ENCODE data around the gene TAS2R41.
A peak's percentile ranks its signal among the peaks of the same experiment; 100 is the strongest.

Gene TAS2R41, protein sequence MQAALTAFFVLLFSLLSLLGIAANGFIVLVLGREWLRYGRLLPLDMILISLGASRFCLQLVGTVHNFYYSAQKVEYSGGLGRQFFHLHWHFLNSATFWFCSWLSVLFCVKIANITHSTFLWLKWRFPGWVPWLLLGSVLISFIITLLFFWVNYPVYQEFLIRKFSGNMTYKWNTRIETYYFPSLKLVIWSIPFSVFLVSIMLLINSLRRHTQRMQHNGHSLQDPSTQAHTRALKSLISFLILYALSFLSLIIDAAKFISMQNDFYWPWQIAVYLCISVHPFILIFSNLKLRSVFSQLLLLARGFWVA

GRCh38 chr7:143477501-143478150, at the start of gene TAS2R41:
Gene TAS2R41, plus strand, starts transcription at chr7:143477873. Its CDS starts 0 bp downstream, at chr7:143477873.
- no peak for DNase-seq

- no peak for DNase-seq
These were observed 47.6 kb upstream of the TAS2R41 start for GRCh38 chr7:143429770-143430698.

DNA sequence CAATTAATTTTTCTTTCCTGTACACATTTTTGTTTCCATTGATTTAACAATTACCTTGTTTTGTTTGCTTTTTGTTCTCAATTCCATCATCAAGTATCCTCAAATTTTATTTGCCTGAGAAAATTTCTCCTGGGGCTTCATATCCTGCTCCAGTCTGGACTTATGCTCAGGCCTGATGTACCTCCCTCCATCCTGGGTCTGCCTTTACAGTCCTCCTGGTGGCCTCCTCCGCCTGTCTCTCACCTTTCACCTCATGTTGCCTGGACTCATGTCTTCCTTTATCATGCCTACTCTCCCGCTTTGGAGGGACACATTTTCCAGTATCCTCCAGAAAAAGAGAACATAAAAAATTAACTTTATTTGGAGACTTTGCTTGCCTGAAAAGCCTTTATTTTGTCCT, 46.6 kb upstream of the TAS2R41 start:
- DNase-seq = no peak

DNA sequence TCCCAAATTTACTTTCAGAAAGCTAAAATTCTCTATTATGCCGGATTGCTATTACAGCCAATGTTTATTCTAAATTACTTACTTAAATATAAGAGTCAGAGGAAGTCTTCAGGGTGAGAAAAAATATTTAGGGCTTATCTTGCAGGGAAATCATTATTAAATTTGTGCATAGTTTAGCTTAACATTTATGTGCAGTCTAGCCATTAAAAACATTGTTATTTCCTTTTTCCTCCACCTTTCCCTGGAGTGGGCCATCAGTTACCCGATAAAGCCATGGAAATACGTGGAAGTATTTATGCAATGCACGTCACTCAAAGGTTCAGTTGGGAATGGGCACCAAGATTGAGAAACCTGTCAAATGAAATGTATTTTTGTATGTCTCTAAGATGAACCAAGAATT, 43.9 kb upstream of the TAS2R41 start:
- DNase-seq = no peak

- DNase-seq = no peak
These were observed 43.0 kb upstream of the TAS2R41 start for GRCh38 chr7:143434660-143435059.

DNA sequence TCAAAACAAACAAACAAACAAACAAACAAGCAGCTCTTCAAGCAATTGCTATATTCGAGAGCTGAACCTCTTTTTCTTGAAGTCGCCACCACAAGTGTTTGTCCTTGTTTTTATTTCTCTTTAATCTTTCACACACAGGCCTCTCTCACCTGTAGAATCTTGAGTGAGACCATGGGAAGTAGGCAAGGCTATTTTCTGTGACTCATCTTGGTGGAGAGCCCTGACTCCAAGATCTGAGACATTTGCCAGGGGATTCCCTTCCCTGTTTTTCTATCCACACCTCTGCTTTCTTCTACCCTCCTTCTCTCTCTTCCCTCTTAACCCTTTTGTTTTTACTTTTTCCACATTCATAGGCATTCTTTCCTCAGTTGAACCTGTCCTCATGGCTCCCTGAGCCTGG, 42.4 kb upstream of the TAS2R41 start:
- DNase-seq = no peak

DNA sequence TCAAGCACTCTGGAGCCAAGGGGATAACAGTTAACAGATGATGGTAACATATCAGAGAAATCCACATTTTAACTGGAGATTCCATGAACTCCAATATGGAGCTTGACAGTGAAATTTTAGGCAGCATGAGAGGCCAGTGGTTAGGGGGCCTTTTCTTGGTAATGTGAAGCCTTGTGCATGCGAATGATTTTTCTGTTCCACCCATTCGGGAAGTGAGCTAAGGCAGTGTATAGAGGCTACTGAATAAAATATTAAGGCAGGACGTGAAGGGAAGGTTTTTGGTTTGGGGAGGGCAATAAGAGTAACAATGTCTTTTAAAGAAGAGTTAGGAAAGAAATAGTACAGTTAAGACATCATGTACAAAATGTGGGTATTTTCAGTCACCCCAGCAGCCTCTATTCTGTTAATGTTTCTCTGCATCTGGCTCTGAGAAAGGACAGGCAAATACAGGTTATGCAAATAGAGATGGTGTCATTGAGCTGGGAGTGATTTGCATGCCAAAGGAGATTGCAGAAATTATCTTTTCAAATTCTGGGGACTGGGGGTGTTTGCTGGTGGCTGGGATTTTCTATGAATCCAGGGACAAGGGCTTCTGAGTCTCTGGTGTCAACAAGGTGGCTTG, 41.2 kb upstream of the TAS2R41 start:
- DNase-seq = no peak

- peak; percentile 6 for DNase-seq
These were observed 40.1 kb upstream of the TAS2R41 start for GRCh38 chr7:143437578-143437977.

DNA sequence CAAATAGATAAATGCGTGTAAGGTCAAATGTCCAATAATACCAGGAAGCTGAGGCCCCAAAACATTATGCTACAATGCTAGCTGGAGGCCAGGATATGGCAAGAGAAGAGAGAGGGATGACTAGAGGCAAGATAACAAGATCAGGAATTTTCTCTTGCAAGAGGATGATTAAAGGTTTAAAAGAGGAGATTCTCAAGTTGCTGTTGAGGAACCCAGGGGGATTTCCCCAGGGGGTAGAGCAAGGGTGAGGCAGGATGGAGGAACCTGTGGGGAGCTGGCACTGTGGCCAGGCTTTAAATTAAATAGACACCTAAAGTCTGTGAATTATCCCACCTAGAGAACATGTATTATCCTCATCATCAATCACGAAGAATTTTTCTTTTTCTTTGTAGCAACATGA, 37.8 kb upstream of the TAS2R41 start:
- no peak for DNase-seq

DNA sequence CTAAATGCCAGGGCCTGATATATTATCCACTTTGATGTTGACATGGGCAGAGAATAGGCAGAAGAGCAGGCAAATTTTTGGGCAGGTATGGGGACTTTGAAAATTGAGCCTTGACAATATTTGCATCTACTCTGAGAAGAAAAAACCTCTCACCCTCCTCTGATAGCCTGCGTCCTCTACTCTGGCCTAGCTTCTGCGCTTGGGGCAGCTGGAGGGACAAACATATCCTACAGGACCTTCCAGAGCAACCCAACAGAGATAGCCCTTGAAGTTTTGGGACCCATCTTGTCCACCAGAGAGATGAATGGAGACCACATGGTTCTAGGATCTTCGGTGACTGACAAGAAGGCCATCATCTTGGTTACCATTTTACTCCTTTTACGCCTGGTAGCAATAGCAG, 34.5 kb upstream of the TAS2R41 start, which contains the start of gene TAS2R60:
Gene TAS2R60 (plus strand): TSS at position 301 of the 400 bp plus-strand sequence. CDS start 0 bp downstream, at position 301.
- DNase-seq = no peak

DNA sequence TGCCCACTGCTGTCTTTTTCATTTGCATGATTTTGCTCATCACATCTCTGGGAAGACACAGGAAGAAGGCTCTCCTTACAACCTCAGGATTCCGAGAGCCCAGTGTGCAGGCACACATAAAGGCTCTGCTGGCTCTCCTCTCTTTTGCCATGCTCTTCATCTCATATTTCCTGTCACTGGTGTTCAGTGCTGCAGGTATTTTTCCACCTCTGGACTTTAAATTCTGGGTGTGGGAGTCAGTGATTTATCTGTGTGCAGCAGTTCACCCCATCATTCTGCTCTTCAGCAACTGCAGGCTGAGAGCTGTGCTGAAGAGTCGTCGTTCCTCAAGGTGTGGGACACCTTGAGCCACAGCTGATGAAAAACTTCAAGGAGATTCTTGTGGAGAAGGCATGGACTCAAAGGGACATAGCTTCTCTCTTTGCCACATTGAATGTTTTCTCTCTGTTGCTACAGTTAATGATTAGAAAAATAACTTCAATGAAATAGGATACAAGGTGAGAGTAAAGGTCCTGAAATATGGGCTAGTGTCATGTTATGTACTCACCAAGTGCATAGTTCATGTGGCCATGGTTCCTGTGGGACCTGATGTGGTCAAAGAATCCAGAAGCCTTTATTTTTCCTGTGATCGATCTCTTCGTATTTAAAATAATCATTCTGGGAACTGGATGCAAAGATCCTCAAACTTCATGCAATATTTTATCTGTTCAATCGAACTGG, 33.5 kb upstream of the TAS2R41 start:
- no peak for DNase-seq

DNA sequence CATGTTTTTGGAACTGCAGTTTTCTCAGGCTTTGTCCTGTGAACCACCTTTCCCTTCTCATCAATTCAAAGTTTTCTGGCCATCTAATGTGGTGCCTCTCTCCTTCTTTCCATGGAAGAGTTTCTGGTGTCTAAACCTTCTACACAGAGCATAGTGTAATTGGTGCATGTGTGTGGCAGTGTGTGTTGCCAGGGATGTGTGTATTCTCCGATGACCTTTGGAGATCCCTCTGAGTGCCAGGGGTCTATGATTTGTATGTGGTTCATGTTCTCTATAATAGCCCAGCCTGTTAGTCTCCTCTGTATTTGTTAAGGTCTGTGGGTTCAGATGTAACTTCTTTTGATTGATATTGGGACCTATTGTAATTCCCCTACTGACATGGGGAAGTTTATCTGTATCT, 32.9 kb upstream of the TAS2R41 start:
- DNase-seq = no peak

- no peak for DNase-seq
These were observed 30.2 kb upstream of the TAS2R41 start for GRCh38 chr7:143447466-143447865.

DNA sequence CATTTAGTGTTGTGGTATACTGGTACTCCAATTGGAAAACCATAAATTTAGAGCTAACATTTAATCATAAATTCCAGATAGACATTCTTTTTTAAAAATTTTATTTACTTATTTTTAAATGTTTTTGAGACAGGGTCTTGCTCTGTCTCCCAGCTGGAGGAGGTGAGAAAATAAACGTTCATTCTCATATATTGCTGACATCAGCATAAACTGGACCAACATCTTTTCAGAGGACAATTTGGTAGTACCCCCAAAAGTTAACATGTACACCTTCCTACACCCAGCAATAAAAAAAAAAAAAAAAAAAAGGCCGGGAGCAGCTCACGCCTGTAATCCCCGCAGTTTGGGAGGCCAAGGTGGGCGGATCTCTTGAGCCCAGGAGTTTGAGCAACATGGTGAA, 29.2 kb upstream of the TAS2R41 start:
- no peak for DNase-seq

- DNase-seq = no peak
These were observed 27.9 kb upstream of the TAS2R41 start for GRCh38 chr7:143449793-143450192.

GRCh38 chr7:143451122-143451521, 26.6 kb upstream of the TAS2R41 start:
- DNase-seq = no peak

GRCh38 chr7:143451746-143452145, 25.9 kb upstream of the TAS2R41 start:
- DNase-seq = no peak

GRCh38 chr7:143452495-143452894, 25.2 kb upstream of the TAS2R41 start:
- DNase-seq = no peak

- DNase-seq = no peak
These were observed 23.5 kb upstream of the TAS2R41 start for GRCh38 chr7:143454091-143454680.

GRCh38 chr7:143455491-143455890, 22.2 kb upstream of the TAS2R41 start:
- no peak for DNase-seq

GRCh38 chr7:143455942-143456341, 21.7 kb upstream of the TAS2R41 start:
- no peak for DNase-seq

All from activated CD4-positive, alpha-beta T cell treated with anti-CD3 and anti-CD28 coated beads, Interleukin-2, amount 50 U/mL, for 16 hours (primary cell).